ENCODE measurements around the gene PITRM1.
"Not testable (repeated sequence)": the region's sequence is repeated elsewhere in the genome, so short reads cannot be mapped to it uniquely, and the experiment has no call there.

The PITRM1 gene

DNA sequence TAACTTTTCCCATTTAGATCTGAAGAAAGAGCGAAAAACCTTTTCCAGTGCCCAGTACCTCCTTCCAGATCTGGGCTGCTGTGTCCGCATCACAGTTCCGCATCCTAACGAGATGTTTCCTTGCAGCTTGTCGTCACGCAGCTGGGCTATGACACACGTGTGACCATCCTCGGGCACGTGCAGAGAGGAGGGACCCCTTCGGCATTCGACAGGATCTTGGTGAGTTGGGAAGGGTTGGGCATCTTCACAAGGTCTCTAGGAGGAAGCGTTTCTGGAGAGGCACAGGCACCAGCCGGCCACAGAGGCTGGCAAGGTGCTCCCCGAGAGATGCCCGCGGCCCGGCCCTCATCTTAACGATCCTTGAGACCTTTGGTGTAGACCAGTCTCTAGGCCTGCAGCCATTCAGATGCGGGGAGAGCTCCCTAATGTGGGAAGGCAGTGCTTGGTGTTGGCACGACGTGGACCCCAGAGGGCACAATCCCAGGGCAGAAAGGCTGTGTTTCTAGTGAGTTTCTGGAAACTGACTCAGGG, 63.9 kb downstream of the PITRM1 start:
- DNase-seq (ENCODE audit: extremely low read depth, low read depth), result no peak

DNA sequence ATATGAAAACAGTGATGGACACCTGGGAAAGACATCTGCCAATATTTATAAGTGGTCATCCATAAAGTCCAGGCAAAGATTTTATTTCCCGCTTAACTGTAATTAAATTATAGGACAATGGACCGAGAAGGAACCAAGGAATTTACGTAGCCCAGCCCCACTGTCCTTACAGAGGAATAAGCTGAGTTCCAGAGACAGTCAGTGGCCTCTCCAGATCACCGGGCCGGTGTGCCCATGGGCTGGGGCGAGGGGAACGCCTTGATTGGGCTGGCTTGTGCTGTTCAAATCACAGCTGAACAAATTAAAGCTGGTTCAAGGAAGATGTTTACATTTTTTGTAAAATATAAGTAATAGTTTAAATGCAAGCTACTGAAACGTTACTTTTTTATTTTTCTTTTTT, 64.5 kb downstream of the PITRM1 start:
- no peak for DNase-seq (ENCODE audit: extremely low read depth, low read depth)
- TF ChIP-seq, protein P1, sequence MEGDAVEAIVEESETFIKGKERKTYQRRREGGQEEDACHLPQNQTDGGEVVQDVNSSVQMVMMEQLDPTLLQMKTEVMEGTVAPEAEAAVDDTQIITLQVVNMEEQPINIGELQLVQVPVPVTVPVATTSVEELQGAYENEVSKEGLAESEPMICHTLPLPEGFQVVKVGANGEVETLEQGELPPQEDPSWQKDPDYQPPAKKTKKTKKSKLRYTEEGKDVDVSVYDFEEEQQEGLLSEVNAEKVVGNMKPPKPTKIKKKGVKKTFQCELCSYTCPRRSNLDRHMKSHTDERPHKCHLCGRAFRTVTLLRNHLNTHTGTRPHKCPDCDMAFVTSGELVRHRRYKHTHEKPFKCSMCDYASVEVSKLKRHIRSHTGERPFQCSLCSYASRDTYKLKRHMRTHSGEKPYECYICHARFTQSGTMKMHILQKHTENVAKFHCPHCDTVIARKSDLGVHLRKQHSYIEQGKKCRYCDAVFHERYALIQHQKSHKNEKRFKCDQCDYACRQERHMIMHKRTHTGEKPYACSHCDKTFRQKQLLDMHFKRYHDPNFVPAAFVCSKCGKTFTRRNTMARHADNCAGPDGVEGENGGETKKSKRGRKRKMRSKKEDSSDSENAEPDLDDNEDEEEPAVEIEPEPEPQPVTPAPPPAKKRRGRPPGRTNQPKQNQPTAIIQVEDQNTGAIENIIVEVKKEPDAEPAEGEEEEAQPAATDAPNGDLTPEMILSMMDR (IDR thresholded peaks at IDR 0.05; ENCODE audit: low read depth, low read length), result no peak

More for the DNA sequence above, 63.9 kb downstream of the PITRM1 start:
- TF ChIP-seq, protein P1 (IDR thresholded peaks at IDR 0.05; ENCODE audit: low read depth, low read length), result no peak

DNA sequence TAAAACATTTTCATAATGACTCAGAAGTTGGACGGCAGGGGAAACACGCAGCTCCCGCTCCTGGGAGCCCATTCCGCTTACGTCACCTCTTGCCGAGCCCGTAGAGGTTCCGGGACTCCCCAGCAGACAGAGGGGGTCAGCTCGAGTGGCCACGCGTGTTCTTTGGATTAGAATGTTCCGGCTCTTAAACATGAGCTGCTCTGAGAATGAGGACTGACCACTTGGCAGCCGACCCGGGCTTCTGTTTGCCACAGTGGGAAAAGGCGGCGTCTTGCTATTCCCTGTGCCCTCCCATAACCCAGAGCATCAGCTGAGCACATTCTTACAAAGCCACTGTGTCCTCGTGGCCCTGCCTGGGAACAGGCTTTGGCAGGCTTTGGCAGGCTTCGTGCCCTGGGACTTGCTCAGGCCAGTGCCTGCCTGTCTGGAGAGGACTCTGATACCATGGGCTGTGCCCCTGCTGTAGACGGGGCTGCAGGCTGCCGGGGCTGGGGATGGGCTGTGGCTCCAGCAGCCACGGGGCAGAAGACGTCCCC, 65.1 kb downstream of the PITRM1 start:
- DNase-seq (ENCODE audit: extremely low read depth, low read depth), result peak; percentile 93
- TF ChIP-seq, protein P1 (IDR thresholded peaks at IDR 0.05; ENCODE audit: low read depth, low read length), result no peak

DNA sequence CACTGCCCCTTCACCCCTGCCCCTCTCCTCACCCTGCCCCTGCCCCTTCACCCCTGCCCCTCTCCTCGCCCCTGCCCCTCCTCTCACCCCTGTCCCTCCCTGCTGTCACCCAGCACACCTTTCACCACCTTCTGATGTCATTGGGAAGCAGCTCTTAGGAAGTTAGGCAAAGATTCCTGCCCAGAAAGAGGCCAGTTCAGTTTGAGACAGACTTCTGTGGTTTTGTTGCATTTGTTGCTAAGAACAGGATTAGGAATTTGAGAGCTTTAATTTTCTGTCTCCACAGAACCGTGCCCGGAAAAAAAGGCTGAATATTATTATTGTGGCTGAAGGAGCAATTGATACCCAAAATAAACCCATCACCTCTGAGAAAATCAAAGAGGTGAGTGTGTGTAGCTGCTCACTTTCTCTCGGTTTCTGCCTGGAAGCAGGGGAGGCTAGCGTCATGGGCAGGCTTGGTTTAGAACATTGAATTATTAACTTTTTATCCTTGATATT, 65.6 kb downstream of the PITRM1 start:
- DNase-seq (ENCODE audit: extremely low read depth, low read depth), result peak; percentile 41
- TF ChIP-seq, protein P1 (IDR thresholded peaks at IDR 0.05; ENCODE audit: low read depth, low read length), result no peak

DNA sequence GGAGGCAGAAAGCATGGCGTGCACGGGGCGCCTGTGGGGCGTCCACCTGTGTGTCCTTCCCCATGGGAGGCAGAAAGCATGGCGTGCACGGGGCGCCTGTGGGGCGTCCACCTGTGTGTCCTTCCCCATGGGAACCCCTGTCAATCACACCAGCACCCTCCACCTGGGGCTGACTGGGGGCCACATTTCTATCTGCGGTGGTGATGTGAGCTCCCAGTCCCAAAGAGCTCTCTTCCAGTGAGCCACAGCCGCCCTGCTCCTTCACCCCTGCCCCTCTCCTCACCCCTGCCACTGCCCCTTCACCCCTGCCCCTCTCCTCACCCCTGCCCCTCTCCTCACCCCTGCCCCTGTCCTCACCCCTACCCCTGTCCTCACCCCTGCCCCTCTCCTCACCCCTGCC, 66.3 kb downstream of the PITRM1 start:
- DNase-seq (ENCODE audit: extremely low read depth, low read depth), result not testable (repeated sequence)

DNA sequence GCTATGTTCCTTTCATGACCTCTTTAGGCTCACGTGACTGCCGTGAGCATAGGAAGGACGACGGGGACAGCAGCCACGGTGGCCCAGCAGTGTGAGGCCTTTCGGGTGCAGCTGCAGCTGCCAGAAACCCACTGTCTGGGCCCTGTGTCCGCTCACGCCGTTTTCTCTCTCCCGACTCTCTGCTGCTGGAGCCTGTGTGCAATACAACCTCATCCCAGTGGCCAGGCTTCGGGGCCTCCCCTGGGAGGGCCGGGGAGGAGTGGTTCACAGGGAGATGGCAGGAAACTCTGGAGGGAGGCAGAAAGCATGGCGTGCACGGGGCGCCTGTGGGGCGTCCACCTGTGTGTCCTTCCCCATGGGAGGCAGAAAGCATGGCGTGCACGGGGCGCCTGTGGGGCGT, 66.7 kb downstream of the PITRM1 start:
- TF ChIP-seq, protein P1 (IDR thresholded peaks at IDR 0.05; ENCODE audit: low read depth, low read length), result no peak
- DNase-seq (ENCODE audit: extremely low read depth, low read depth), result no peak

DNA sequence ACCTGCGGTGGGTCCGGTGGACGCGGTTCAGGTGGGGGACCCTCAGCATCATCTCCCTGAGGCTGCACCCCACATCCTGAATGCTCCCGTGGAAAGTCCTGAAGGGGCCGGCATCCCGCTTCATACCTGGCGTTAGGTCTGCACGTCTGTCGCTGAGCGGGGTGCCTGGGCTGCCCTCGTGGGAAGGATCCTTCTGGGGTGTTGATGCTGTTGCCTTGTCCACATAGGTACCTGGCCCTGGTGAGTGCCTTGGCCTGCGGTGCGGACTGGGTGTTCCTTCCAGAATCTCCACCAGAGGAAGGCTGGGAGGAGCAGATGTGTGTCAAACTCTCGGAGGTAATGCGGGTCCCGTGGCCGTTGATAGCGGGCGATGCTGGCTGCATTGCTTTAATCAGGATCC, 67.4 kb downstream of the PITRM1 start:
- TF ChIP-seq, protein P1 (IDR thresholded peaks at IDR 0.05; ENCODE audit: low read depth, low read length), result no peak

More for the DNA sequence above, 67.4 kb downstream of the PITRM1 start:
- no peak for DNase-seq (ENCODE audit: extremely low read depth, low read depth)
